GM18873 (cell line): Measurements from ENCODE around the gene RAB11FIP4.

Source experiments
- ATAC-seq: cut with Tn5 transposase; IDR thresholded peaks from one replicate; pipeline ENCODE4 v1.9.1; 2021; ENCODE audit warnings: mild to moderate bottlenecking, moderate library complexity, moderate number of reproducible peaks; ENCODE audit not compliant: unreplicated experiment, low FRiP score

The RAB11FIP4 gene

DNA sequence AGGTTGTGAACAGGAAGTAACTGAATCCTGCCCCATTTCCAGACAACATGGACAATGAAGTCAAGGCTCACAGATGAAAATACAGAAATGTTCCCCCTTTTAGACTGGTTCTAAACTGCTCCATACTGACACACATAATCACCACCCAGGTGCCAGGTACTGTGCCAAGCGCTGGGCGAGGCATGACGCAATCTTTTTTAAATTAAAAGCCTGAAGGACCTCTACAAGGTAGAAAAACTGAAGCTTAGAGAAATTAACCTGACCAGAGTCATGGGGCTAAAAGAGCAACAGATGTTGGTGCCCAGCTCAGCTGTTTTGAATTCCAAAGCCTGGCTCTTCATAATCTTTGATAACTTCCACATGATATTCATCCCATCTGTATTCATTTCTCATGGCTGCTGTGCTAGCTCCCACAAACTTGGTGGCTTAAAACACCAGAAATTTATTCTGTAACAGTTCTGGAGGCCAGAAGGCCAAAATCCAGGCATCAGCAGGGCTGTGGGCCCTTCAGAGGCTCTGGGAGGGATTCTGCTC is 4.9 kb upstream of the RAB11FIP4 start:
- ATAC-seq, result no peak

DNA sequence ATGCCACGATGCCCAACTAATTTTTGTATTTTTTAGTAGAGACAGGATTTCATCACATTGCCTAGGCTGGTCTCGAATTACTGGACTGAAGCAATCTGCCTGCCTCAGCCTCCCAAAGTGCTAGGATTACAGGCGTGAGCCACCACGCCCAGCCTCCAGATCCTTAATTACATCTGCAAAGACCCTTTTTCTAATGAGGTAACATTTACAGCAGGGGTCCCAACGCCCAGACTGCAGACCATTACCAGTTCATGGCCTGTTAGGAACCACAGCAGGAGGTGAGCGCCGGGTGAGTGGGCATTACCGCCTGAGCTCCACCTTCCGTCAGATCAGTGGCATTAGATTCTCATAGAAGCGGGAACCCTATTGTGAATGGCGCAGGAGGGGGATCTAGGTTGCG is 4.0 kb upstream of the RAB11FIP4 start:
- no peak for ATAC-seq

DNA sequence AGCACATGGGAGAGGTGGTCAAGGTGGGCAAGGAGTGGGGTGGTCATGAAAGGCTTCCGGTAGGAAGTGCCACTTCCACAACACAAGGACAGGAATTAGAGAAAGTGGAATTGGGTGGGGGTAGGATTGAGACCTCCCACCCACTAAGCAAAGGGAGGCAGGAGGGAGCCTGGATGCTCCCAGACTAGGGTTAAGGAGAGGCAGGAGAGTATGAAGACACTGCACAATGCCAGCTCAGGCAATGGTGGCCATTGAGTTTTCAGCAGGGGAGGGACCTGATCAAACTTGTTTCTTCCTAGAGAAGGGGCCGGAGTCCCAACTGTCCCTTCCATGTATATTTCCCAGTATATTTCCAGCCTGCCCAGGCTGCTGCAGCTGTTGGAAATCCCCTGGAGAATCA is 3.1 kb upstream of the RAB11FIP4 start:
- no peak for ATAC-seq

DNA sequence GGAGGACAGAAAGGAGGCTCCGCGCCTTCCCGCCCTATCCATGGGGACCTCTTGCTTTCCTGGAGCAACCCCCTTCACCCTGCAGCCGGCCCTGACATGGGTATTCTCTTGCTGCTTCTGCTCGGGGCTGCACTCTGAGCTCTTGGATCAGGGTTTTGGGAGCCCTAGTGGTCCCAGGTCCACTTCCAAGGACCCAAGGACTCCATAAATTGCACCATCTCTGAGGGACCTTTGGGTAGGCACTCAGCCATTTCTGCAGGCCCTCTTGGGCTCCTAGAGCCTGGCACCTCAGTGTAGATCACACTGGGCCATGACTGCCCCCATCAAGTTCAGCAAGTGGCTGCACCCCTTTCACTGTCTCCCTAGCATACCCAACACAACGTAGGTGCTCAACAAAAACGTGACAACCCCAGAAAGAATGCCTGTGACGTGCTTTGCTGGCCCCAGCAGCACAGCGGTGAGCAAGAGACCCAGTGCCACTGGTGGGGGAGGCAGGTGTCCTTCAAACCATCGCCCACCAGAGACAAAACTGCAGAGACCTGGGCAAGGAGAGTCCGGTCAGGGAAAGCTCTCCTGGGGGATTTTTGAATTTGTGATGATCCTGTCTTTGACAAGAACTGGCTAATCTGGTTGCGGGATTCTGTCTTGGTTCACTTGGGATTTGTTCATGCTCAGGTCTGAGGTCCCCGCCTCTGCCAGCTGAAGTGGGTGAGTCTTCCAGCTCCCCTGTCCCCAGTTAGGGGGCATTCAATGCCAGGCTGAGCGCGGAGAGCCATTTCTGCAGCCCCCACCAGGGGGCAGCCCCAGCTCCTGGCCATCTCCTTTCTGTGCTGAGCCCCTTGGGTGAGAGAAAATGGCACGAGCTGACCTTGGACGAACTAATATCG is 2.5 kb upstream of the RAB11FIP4 start:
- ATAC-seq, result no peak

DNA sequence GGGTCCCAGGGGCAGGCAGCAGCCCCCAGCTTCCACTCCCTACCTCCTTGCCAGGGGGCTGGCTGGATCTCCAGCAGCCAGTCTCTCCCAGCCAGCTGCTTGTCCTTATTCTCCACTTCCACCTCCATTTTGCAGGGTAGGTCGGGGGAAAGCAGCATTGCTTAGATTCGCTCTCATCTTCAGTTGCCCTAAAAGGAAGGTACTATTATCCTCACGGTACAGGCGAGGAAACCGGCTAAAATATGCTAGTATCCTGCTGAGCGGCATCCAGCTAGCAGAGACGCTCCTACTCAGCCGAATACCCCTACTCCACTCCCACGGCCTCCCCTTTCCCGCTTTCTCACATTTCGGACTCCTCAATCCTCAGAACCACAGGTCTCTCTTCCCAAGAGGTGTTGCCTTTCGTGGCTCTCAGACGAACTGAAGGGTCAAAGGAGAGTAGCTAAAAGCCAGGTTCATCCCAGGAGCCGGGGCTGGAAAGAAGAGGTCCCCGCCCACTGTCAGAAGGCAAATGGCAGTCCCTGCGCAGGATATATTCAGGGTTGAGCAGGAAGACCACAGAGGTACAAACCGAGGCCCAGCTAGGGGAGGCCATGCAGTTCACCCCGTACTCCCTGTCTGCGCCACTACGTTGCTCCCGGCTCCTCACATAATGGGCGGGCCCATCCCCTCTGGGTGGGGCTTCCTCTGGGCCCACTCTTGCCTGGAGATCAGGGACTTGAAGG is 1.7 kb upstream of the RAB11FIP4 start:
- no peak for ATAC-seq

DNA sequence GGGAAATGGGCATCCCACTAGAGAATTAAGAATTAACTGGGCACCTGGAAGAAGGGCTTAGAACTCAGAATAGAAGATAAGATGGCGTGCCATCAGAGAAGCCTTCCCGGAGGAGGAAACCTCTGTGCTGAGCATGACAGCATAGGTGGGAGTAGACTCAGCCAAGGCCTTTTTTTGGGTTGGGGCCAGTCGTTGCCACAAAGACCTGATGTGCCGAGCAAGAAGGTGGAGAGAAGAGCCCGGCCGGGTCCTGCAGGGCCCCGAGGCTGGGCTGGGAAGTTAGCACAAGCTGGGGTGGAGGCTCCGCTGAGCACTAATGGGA is 1.1 kb upstream of the RAB11FIP4 start:
- no peak for ATAC-seq

DNA sequence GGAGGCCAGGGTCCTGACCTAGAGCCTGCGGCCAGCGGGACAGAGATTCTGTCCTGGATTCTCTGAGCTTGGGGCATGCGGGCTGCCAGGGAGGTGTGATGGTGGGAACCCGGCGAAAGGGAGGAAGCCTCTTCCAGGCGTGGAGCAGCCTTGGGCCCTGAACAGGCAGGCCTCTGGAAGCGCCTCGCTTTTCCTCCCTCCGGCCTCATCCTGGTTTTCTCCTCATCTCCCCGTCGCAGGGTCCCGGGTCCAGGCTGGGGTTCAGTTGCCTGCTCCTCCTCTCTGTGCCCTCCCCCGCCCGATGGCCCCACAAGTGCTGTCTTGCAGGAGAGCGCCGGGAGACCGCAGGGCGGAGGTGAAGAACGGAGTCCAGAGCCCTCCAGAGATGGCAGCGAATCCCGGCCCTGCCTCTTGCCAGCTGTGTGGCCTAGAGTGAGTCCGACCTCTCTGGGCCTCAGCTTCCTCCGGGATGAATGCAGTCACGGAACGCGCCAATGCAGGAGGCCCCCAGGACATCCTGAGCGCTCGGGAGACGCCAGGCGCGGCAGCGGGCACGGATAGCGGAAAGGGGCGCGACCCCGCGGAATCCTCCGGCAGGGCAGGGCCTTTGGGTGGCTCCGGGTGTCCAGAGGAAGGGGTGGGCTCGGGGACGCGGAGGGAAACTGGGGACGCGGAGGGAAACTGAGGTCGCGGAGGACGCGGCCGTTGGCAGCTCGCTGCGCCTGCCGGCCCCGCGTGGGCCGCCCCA is 553 bp upstream of the RAB11FIP4 start:
- no peak for ATAC-seq

DNA sequence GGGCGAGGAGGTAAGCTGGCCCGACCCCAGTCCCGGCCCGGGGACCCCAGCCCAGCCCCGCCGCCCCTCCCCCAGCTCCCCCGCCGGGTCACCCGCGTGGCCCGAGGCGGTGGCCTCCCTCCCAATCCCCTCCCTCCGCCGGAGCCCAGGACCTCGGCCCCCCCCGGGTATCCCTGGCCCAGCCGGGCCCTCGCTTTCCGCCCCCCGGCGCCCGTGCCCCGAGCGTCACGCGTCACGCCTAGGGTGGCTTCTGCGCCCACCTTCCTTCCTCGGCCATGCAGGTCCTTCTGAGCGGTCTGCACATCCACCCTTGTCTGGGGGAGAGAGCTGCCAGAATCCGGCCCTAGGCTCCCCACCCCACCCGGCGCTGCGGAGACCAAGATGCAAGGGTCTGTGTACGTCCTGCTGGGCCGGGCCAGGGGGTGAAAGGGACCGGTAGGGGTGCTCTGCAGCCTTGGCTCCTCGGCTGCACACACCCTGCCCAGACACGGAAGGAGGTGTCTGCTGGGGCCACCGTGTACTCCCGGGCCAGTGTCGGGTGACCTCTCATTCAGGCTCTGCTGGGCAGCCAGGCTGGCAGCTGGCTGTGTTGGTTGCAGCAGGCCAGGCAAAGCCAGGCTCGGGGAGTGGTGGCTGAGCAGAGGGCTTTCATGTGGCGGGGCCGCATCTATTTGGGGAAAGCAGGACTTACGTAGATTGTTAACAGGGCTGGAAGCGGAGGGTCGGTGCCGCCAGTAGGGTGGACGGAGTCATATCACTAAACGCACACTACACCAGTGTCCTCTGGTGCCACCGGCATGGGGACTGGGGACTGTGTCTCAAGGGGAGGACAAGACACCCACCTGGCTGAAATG is 754 bp downstream of the RAB11FIP4 start:
- ATAC-seq, result no peak

DNA sequence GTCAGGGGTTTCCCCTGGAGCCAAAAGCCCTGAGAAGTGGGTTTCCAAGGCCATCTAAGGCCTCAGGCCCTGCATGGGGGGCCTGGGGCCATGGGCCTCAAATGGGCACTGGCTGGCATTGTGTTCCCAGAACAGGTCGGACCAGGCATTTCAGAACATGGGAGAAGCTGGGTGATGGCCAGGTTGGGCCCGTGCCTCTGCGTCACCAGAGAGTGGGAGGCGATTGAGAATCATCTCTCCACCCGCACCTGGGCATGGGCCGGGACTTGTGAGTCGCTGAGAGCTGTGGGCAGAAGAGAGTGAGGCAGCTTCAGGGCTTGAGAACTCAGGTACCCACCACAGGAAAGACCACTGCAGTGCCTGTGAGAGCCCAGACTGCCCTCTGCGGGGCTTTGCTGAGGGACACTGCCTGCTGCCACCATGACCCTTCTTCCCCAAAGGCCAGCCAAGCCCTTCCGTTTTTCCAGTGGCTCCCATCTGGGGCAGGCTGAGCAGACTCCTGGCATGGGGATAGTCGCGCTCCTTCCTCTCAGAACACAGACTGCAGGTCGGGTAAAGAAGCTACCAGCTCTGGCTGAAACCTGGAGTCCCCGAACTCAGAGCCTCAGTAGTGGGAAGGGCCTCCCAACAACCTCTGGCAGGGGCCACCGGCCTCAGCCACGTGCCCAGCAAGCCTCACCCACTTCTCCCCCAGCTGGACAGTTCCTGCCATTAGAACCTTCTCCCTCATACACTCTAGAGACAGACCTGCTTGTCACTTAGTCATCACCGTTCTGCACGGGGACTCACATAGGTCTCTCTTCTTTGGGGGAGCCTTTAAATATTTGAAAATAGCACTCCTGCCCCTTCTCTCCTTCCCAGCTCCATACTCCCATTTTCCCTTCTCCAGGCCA is 1.6 kb downstream of the RAB11FIP4 start:
- no peak for ATAC-seq

DNA sequence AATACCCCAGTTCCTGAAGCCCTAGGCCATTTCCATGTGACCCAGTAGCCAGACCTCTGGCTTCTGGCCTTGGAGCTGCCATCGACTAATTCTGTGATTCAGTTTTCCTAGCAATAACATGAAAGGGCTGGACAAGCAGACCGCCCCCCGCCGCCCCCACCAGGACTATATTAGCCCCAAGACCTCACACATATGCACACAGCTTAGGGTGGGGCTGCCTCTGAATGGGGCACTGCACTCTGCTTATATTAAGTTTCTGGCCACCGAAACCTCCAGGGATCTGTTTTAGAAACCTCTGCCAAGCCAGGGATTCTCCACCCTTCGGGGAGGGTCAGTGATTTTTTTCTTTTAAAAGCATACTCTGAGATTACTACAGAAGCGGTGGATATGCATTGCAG is 2.3 kb downstream of the RAB11FIP4 start:
- no peak for ATAC-seq

DNA sequence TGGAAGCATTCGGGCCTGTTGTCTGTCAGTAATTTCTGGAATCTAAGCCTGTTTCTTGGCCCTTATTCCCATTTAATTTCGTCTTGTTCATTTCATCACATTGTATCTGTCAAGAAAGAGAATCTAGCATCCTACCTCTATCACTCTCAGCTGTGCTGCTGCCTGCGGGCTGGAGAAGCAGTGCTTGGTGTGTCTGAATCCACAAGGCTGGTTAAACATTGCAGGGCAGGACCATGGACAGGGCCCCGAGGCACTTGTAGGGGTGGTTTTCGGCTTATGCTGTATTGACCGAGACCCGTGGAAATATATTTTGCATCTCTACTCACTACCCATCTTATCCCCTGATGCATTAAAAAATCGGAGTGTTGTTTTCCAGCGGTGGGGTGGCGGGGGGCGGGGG is 3.1 kb downstream of the RAB11FIP4 start:
- no peak for ATAC-seq

DNA sequence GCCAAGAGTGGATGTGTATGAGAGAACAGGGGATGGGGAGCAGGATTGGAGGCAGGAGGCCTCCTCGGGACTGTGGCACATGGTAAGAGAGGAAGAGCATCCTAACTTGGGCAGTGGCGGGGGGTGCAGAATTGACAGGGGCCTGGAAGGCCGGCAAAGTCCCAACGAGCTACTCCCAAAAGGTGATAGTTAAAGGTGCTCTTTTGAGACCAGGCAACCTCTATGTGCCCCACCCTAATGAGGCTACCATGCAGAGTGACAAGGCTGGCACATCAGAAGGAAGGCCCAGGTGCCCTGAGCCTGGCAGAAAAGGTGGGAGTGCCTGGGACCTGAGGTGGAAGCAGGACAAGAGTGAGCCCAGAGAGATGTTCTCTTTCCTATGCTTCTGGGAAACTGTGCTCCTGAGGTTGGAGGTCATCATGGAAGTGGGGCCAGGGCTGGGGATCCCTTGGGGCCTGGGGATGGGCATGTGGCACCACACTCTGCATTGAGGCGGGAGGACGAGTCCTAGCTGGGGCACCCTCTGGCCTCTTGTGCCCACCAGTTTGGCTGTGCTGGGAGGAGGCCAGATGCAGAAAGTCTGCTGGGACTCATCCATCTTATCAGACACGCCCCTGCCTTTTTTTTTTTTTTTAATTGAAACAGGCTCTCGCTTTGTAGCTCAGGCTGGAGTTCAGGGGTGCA is 5.9 kb downstream of the RAB11FIP4 start:
- ATAC-seq, result no peak

DNA sequence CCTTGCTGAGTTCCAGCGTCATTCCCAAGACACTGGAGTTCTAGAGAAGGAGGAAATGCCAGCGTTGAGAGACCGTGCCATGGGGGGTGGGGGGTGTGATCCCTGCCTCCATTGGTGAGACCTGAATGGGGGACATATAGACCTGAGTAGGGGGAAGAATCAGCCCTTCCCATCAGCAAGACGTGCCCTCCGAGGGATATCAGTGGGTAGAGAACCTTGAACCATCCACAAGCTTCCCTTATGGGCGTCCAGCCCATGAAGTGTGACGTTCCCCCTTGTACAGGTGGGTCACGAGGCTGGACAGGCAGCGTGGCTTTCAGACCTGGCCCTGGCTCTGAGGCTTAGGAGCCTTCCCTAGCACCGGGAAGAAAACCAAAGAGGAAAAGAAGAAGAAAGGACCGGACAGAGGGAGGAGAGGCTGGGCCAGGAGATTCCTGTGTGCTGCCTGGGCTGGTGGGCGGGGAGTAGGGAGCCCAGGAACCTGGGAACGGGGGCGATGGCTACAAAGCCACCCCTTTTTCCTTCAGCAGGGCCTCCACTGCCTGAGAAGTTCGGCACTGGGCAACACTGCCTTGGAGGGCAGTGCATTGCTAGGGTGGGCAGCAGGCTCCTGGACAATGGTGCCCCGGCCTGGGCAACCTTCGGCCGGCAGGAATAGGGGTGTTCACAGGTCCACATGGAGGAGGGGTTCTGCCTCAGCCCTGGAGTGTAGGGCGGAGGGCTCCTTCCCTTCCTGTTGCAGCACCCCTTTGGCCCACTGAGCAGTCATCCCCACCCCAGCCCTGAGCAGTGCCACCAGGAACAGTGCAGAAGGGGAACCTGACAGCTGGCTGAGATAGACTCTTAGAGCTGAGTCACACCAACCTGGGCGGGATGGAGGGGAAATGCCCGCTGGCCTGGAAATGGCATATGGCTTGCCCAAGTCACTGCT is 7.2 kb downstream of the RAB11FIP4 start:
- no peak for ATAC-seq

DNA sequence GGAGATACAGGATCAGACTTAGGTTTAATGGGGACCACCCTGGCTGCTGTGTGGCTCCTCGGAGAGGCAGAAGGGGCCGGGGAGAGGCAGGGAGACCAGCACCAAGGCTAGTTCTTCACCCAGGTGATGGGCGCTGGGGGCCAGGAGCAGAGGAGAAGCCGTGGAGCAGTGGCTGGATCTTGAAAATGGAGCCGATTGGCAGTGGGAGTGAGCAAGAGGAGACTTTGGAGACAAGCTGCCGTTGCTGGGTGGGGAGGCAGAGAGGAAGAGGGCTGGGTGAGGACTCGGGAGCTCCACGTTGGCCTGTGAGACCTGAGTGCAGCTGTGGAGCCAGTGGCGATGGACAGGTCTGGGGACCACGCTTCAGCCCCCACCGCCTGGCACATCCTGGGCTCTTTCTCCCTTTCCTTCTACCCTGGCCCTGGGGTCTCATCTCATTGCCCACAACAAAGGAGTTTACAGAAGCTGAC is 9.0 kb downstream of the RAB11FIP4 start:
- ATAC-seq, result no peak

DNA sequence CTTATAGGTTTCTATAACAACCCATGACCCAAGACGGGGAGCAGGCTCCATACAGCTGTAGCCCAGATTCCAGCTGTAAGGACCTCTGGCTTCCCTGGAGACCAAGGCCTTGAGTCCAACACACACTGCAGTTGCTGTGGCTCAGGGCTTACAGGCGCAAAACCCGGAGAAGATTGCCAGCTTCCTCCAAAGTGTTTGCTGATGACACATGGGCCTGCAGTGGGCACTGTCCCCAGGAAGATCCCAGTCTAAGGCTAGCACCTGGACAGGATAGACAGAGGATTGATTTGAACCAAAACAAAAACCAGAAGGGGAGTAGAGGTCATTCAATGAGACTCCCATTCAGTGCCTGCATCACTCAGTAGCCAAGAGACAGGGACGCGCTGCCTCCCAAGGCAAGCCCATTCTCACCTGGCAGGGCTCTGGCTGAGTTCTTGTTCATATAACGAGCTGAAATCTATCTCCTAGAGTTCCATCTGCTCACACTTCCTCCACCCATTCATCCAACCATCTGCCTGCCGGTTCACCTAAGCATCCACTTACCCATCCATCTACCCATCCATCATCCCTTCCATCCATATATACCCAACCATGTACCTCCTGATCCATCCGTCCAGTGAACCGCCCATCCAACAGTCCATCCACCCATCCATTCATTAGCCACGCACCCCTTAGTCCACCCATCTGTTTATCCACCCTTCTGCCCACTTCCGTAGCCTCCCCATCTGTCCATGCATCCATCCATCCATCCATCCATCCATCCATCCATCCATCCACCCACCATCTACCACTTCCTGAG is 10.2 kb downstream of the RAB11FIP4 start:
- ATAC-seq, result no peak

DNA sequence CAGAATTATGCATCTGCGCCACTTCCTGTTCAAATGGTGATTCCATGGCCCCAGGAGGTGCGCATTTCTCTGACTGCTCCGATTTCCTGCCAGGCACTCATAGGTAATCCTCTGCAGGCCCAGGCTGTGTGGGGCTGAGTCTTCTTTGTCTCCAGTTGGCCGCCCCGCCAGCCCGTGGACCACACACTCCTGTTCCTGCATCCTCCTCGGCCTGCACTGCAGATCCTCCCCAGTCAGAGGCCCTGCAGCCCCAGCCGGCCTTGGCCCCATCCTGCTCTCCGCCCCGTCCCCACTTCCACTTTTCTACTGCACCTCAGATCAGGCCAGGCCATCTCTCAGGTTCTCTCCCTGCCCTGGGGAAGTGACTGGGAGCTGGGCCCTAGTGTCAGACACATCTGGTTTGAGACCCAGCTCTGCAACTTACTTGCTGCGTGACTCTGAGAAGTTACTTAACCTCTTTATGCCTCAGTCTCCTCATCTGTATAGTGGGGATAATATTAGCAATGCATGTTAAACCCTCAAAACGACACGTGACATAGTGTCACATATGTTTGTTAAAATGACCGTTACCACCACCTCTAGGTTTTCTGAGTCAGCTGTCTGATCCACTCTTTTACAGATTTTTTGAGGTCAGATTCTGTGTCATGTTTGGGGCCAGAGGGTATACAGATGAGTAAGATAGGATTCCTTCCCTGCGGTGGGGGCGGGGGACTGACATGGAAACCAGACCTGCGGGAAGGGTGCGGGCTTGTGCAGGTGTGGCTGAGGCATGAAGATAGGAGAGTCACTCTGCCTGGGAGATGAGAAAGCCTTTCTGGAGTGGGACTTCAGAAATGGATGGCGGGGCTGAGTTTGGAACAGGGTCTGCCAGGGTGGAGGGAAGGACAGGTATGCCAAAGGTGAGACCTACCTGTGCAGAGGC is 12.8 kb downstream of the RAB11FIP4 start:
- ATAC-seq, result no peak
